ENCODE data around the gene TEKT5.

The TEKT5 gene

DNA sequence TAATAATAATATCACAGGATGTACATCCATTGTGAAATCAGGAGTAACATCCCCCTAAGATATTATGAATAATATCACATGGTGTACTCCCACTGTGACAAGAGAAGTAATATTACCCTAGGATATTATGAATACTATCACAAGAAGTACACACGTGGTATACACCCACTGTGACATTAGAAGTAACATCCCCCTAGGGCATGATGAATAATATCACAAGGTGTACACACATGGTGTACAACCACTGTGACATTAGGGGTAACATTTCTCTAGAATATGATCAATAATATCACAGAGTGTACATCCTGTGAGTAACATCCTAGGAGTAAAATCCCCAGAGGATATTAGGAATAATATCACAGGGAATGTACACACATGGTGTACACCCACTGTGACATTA is 5.0 kb upstream of the TEKT5 start:
- no peak for DNase-seq (ENCODE audit: low read depth)
- TF ChIP-seq CTCF (IDR thresholded peaks at IDR 0.05; ENCODE audit: low read length, missing control alignments) = no peak
- H3K4me3 ChIP-seq (replicated peaks; ENCODE audit: low read depth, low read length) = no peak overlapping the region

- TF ChIP-seq CTCF (IDR thresholded peaks at IDR 0.05; ENCODE audit: low read length, missing control alignments) = no peak
- no peak overlapping the region for H3K4me3 ChIP-seq (replicated peaks; ENCODE audit: low read depth, low read length)
- no peak for DNase-seq (ENCODE audit: low read depth)
Observed at GRCh38 chr16:10694306-10694705, 424 bp downstream of the TEKT5 start.

- no peak overlapping the region for H3K4me3 ChIP-seq (replicated peaks; ENCODE audit: low read depth, low read length)
- TF ChIP-seq CTCF (IDR thresholded peaks at IDR 0.05; ENCODE audit: low read length, missing control alignments) = no peak
- no peak for DNase-seq (ENCODE audit: low read depth)
Observed at GRCh38 chr16:10693889-10694288, 841 bp downstream of the TEKT5 start.

DNA sequence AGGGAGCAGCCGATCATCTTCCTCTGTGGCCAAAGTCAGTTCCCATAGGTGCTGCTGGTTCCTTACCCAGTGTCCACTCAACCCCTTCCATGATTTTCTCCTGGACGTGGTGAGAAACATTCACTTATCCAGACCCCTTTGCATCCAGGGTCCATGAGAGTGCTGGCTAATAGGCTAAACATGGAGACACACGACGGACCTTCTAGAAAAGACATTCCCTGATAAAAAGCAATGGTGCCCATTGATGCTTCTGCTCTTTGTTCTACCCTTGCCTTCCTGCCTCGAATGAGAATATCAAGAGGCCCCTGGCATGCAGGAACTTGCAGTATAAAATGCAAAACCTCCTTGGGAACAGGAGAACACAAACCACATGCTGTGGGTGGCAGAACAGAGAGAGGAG is 2.3 kb downstream of the TEKT5 start:
- H3K4me3 ChIP-seq (replicated peaks; ENCODE audit: low read depth, low read length) = no peak overlapping the region
- no peak for TF ChIP-seq CTCF (IDR thresholded peaks at IDR 0.05; ENCODE audit: low read length, missing control alignments)
- DNase-seq (ENCODE audit: low read depth) = no peak

DNA sequence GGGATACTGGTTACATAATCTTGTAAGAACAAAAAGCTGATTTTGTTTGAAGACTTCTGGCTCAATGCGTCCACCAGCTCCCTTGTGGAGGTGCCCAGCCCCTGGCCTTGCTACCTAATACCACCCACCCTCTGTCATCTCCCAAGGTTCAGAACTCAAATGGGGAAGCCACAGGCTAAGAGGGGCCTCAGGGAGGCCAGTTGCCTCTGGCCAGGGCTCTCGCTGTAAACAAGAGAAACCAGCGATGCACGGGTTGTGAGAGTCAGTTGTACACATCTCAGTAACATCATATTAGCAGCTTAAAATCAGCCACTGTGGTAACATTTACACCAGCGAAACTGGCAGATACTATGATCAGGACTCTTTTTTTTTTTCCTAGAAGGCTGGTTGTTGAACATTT is 6.0 kb downstream of the TEKT5 start:
- DNase-seq (ENCODE audit: low read depth) = no peak
- no peak overlapping the region for H3K4me3 ChIP-seq (replicated peaks; ENCODE audit: low read depth, low read length)
- no peak for TF ChIP-seq CTCF (IDR thresholded peaks at IDR 0.05; ENCODE audit: low read length, missing control alignments)

- no peak for TF ChIP-seq CTCF (IDR thresholded peaks at IDR 0.05; ENCODE audit: low read length, missing control alignments)
- no peak for DNase-seq (ENCODE audit: low read depth)
- no peak overlapping the region for H3K4me3 ChIP-seq (replicated peaks; ENCODE audit: low read depth, low read length)
Observed at GRCh38 chr16:10688291-10688690, 6.4 kb downstream of the TEKT5 start.

- DNase-seq (ENCODE audit: low read depth) = no peak
- H3K4me3 ChIP-seq (replicated peaks; ENCODE audit: low read depth, low read length) = no peak overlapping the region
- no peak for TF ChIP-seq CTCF (IDR thresholded peaks at IDR 0.05; ENCODE audit: low read length, missing control alignments)
Observed at GRCh38 chr16:10685709-10686108, 9.0 kb downstream of the TEKT5 start.

Data from fibroblast of pulmonary artery (primary cell).